DND-41 (cell line): Measurements from ENCODE around the gene DUSP1.

Experiments
- EZH2 ChIP-seq: IDR thresholded peaks from 3 replicates; pipeline ENCODE4 v1.6.1; 2012; ENCODE audit warnings: borderline replicate concordance, low read depth, mild to moderate bottlenecking, moderate library complexity, low read length, inconsistent platforms; ENCODE audit not compliant: severe bottlenecking
- TF ChIP-seq, protein P1 (sequence below): IDR thresholded peaks from 2 replicates; pipeline ENCODE4 v1.5.1; 2012; ENCODE audit warnings: borderline replicate concordance, low read length, moderate library complexity, mild to moderate bottlenecking; ENCODE audit not compliant: poor library complexity, severe bottlenecking; ENCODE audit errors: extremely low read depth

DNA sequence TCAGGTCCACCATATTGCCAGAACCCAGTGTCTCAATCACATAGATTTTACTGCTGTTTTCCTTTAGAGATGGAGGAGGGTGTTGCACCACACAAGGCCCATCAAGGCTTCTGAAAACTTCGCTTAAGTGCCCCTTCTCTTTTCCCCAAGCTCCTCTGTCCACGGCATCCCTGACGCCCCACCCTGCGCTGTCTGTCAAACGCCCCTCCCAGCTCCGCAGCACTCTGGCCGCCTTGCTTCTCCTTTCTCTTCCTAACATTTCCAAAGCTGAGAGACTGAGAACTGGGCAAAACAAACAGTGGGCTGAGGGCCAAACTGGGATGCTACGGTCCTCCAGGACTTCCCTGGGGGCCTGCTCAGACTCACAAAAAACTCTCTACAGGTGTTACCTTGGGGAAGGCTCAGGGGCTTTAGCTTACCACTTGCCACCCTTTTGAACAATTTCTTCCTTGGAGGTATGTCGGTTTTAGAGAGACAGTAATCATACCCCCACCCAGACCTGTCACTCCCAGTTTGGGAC lies 34.8 kb upstream of the DUSP1 start:
- no peak for TF ChIP-seq EZH2
- TF ChIP-seq, protein P1, sequence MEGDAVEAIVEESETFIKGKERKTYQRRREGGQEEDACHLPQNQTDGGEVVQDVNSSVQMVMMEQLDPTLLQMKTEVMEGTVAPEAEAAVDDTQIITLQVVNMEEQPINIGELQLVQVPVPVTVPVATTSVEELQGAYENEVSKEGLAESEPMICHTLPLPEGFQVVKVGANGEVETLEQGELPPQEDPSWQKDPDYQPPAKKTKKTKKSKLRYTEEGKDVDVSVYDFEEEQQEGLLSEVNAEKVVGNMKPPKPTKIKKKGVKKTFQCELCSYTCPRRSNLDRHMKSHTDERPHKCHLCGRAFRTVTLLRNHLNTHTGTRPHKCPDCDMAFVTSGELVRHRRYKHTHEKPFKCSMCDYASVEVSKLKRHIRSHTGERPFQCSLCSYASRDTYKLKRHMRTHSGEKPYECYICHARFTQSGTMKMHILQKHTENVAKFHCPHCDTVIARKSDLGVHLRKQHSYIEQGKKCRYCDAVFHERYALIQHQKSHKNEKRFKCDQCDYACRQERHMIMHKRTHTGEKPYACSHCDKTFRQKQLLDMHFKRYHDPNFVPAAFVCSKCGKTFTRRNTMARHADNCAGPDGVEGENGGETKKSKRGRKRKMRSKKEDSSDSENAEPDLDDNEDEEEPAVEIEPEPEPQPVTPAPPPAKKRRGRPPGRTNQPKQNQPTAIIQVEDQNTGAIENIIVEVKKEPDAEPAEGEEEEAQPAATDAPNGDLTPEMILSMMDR, result no peak
